Lower leg skin (tissue), 4 donors: ENCODE measurements around the gene NEUROD4. TPM values are rescaled to one million over a fixed set of nuclear protein-coding genes. Genes with fewer than 3 reads are reported as not detected.
A peak's percentile ranks its signal among the peaks of the same experiment; 100 is the strongest.

Source experiments
- DNase-seq, 2 donors: peaks; one replicate each; pipeline ENCODE4 v3.0.0-alpha.2; 2019; ENCODE audit warnings: low spot score in 2 of 2
- H3K4me3 ChIP-seq: fragments of 200-600 bp; sonication (generic); 2 replicates; pipeline ENCODE4 v1.5.1; 2017; ENCODE audit warnings: mild to moderate bottlenecking, low read depth; ENCODE audit not compliant: poor library complexity, severe bottlenecking
- CTCF ChIP-seq, 3 donors: fragments of 450-650 bp; IDR thresholded peaks; one replicate each; pipeline ENCODE4 v1.5.1; 2016; ENCODE audit warnings: antibody characterized with exemption in 3 of 3, mild to moderate bottlenecking in 3 of 3, moderate library complexity in 2 of 3
- POLR2A ChIP-seq, 2 donors: fragments of 450-650 bp; IDR thresholded peaks; one replicate each; pipeline ENCODE4 v1.6.1; 2016 to 2017; ENCODE audit warnings: antibody characterized with exemption in 2 of 2, mild to moderate bottlenecking in 1 of 2, moderate library complexity in 1 of 2
- WGBS, 2 donors: methylation state at CpG; one replicate each; pipeline ENCODE4 v1.1.5; 2018; 5-methylcytosine and 5-hydroxymethylcytosine counted together
- intact Hi-C: fragments of 100-400 bp; cut with DNase I; formaldehyde crosslinking; loops from one replicate; pipeline ENCODE4 v1.15.0; 2023; ENCODE audit warnings: low total_unique reads
- total RNA-seq, 4 donors: library from RNA; depleted of rRNA; stranded (reverse); fragments of >200 nt; gene quantifications; one replicate each; pipeline ENCODE4 v1.1.0, GENCODE V29; 2016

NEUROD4 gene
- total RNA-seq, 4 donors from 2014 or later, result not detected

- no peak overlapping the region for H3K4me3 ChIP-seq
- WGBS, 2 donors, result 83 to 84% methylated on average over 9 of the region's 9 CpGs
- DNase-seq, result no peak
- no peak for TF ChIP-seq POLR2A (IDR thresholded peaks at IDR 0.05)
- intact Hi-C loops, result loop anchor here (5.0 kb wide), 1 partner anchor 86 kb away; no protein-coding TSS in a partner anchor
Observed at GRCh38 chr12:54991161-54991990, 28.4 kb upstream of the NEUROD4 start.

GRCh38 chr12:54991991-54992375 is 27.8 kb upstream of the NEUROD4 start:
- TF ChIP-seq CTCF (IDR thresholded peaks at IDR 0.05), result no peak
- no peak for TF ChIP-seq POLR2A (IDR thresholded peaks at IDR 0.05)
- intact Hi-C loops, result loop anchor here (5.0 kb wide), 1 partner anchor 85 kb away; no protein-coding TSS in a partner anchor
- no peak for DNase-seq
- 83 to 90% methylated on average over 5 of the region's 5 CpGs for WGBS, 2 donors
- no peak overlapping the region for H3K4me3 ChIP-seq

- WGBS, 2 donors, result 19 to 23% methylated on average over 12 of the region's 12 CpGs
- intact Hi-C loops, result loop anchor here (5.0 kb wide), 1 partner anchor 84 kb away; no protein-coding TSS in a partner anchor
- no peak overlapping the region for H3K4me3 ChIP-seq
- peak in 1 of 2 donors; percentile 38 for DNase-seq
- no peak for TF ChIP-seq POLR2A (IDR thresholded peaks at IDR 0.05)
- TF ChIP-seq CTCF (IDR thresholded peaks at IDR 0.05), result peak in 1 of 3 donors; percentile 24
Observed at GRCh38 chr12:54993181-54993835, 26.5 kb upstream of the NEUROD4 start.

- H3K4me3 ChIP-seq, result no peak overlapping the region
- intact Hi-C loops, result no loop called here
- DNase-seq, result no peak
- no peak for TF ChIP-seq POLR2A (IDR thresholded peaks at IDR 0.05)
- no peak for TF ChIP-seq CTCF (IDR thresholded peaks at IDR 0.05)
- WGBS, 2 donors, result 46 to 60% methylated on average over 5 of the region's 5 CpGs
Observed at GRCh38 chr12:54996205-54996604, 23.6 kb upstream of the NEUROD4 start.

- H3K4me3 ChIP-seq, result no peak overlapping the region
- intact Hi-C loops, result no loop called here
- no peak for TF ChIP-seq POLR2A (IDR thresholded peaks at IDR 0.05)
- TF ChIP-seq CTCF (IDR thresholded peaks at IDR 0.05), result no peak
- 50 to 60% methylated on average over 4 of the region's 4 CpGs for WGBS, 2 donors
- no peak for DNase-seq
Observed at GRCh38 chr12:54997929-54998522, 21.7 kb upstream of the NEUROD4 start.

GRCh38 chr12:54998958-54999510 is 20.7 kb upstream of the NEUROD4 start:
- no peak for DNase-seq
- TF ChIP-seq CTCF (IDR thresholded peaks at IDR 0.05), result no peak
- no peak for TF ChIP-seq POLR2A (IDR thresholded peaks at IDR 0.05)
- intact Hi-C loops, result no loop called here
- 52 to 60% methylated on average over 5 of the region's 5 CpGs for WGBS, 2 donors
- no peak overlapping the region for H3K4me3 ChIP-seq
